Measurements from ENCODE around the gene DGKK. TPM values are rescaled to one million over a fixed set of nuclear protein-coding genes. Genes with fewer than 3 reads are reported as not detected.

DGKK gene
- total RNA-seq, 2 experiments from 2014 or later: not detected

DNA sequence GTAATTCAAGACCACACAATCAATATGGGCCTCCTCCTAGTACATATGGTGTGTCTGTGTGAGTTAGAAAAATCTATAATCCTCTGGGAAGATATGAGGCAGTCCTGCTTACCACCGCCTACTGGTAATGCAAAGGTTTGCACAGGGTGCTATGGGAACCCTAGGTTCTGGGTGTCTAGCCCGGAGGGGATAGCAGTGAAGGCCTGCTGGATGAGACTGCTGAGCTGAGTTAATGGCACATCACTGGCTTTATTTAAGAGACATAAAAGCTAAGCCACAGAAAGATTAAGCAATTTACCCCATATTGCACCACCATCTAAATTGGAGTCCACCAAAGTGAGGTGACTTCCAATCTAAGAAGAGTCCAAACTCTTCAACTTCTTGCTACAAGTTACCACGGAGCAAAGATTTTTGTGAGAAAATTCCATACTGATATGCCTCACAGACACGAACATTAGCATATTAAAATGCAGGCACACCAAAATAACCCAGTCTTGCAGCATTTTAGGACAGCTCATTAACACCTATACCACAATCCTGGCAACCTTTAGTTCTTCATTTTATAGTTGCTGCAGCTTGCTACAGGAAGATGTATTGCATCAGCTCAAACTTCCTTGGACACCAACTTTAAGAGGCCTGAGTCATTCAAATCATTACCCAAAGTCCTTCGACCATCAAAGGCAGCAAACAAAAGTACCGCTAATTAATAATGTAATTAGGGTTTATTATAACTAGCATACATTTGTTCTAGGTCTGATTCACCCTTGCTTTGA, 13.7 kb downstream of the DGKK start:
- CTCF ChIA-PET (ENCODE audit: unreplicated experiment): no interaction called here
- no peaks in the 10 kb centered on the region for H3K9me3 ChIP-seq (ENCODE audit: low read length)
- H3K36me3 ChIP-seq (ENCODE audit: insufficient read depth, low read length): no peaks in the 10 kb centered on the region
- H3K9me2 ChIP-seq (ENCODE audit: insufficient read depth, low read length): no peaks in the 10 kb centered on the region
- no peak overlapping the region for H3K4me3 ChIP-seq (ENCODE audit: low read depth, low read length, poor library complexity, severe bottlenecking)
- no peak overlapping the region for H3K4me2 ChIP-seq (ENCODE audit: low read length)
- no peaks in the 10 kb centered on the region for H4K20me1 ChIP-seq (ENCODE audit: insufficient read depth, low read length)
- no peak overlapping the region for H2AFZ ChIP-seq (ENCODE audit: low read length)
- no peaks in the 10 kb centered on the region for H3K4me1 ChIP-seq (ENCODE audit: insufficient read depth, low read length, poor library complexity, severe bottlenecking)
- no peaks in the 10 kb centered on the region for H3K79me2 ChIP-seq (ENCODE audit: insufficient read depth, low read depth, low read length)
- no TSS peak for BruUV-seq (replicated peaks)
- intact Hi-C loops (cut with micrococcal nuclease; ENCODE audit: unreplicated experiment): no loop called here
- TF ChIP-seq, protein P1, sequence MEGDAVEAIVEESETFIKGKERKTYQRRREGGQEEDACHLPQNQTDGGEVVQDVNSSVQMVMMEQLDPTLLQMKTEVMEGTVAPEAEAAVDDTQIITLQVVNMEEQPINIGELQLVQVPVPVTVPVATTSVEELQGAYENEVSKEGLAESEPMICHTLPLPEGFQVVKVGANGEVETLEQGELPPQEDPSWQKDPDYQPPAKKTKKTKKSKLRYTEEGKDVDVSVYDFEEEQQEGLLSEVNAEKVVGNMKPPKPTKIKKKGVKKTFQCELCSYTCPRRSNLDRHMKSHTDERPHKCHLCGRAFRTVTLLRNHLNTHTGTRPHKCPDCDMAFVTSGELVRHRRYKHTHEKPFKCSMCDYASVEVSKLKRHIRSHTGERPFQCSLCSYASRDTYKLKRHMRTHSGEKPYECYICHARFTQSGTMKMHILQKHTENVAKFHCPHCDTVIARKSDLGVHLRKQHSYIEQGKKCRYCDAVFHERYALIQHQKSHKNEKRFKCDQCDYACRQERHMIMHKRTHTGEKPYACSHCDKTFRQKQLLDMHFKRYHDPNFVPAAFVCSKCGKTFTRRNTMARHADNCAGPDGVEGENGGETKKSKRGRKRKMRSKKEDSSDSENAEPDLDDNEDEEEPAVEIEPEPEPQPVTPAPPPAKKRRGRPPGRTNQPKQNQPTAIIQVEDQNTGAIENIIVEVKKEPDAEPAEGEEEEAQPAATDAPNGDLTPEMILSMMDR (conservative IDR thresholded peaks at IDR 0.05; ENCODE audit: low read length): no peak
- no peak for TF ChIP-seq EZH2phosphoT487 (IDR thresholded peaks at IDR 0.05; ENCODE audit: borderline replicate concordance, low read depth, low read length)
- POLR2A ChIA-PET: no interaction called here
- DNase-seq (ENCODE audit: low spot score): no peak
- H3K27ac ChIP-seq (ENCODE audit: low read depth, low read length, poor library complexity, severe bottlenecking): no peak overlapping the region

DNA sequence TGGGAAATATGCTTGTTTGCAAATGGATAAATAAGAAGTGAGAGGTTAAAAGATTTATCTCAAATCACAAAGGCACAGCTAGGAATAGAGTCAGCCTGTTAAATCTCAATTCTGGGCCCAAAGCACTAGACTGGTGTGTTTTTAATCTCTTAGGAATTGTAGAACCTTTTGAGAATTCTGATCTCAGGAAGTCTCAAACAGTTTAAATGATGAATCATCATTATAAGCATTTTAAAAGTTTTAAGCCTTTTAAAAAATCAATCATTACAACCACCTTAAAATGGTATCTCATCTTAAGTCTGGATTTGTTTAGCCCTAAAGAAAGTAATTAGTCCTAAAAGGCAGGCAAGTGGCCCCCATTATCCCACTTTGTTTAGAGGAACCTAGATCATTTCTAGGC, 17.8 kb downstream of the DGKK start:
- intact Hi-C loops (cut with micrococcal nuclease; ENCODE audit: unreplicated experiment): no loop called here
- no peaks in the 10 kb centered on the region for H3K79me2 ChIP-seq (ENCODE audit: insufficient read depth, low read depth, low read length)
- no peak overlapping the region for H2AFZ ChIP-seq (ENCODE audit: low read length)
- BruUV-seq (replicated peaks): no TSS peak
- H3K4me2 ChIP-seq (ENCODE audit: low read length): no peak overlapping the region
- no peaks in the 10 kb centered on the region for H3K36me3 ChIP-seq (ENCODE audit: insufficient read depth, low read length)
- no peaks in the 10 kb centered on the region for H3K4me1 ChIP-seq (ENCODE audit: insufficient read depth, low read length, poor library complexity, severe bottlenecking)
- CTCF ChIA-PET (ENCODE audit: unreplicated experiment): no interaction called here
- no peaks in the 10 kb centered on the region for H3K9me3 ChIP-seq (ENCODE audit: low read length)
- POLR2A ChIA-PET: no interaction called here
- no peaks in the 10 kb centered on the region for H4K20me1 ChIP-seq (ENCODE audit: insufficient read depth, low read length)
- TF ChIP-seq EZH2phosphoT487 (IDR thresholded peaks at IDR 0.05; ENCODE audit: borderline replicate concordance, low read depth, low read length): no peak
- TF ChIP-seq, protein P1 (conservative IDR thresholded peaks at IDR 0.05; ENCODE audit: low read length): no peak
- no peak overlapping the region for H3K27ac ChIP-seq (ENCODE audit: low read depth, low read length, poor library complexity, severe bottlenecking)
- H3K4me3 ChIP-seq (ENCODE audit: low read depth, low read length, poor library complexity, severe bottlenecking): no peak overlapping the region
- no peaks in the 10 kb centered on the region for H3K9me2 ChIP-seq (ENCODE audit: insufficient read depth, low read length)
- no peak for DNase-seq (ENCODE audit: low spot score)

DNA sequence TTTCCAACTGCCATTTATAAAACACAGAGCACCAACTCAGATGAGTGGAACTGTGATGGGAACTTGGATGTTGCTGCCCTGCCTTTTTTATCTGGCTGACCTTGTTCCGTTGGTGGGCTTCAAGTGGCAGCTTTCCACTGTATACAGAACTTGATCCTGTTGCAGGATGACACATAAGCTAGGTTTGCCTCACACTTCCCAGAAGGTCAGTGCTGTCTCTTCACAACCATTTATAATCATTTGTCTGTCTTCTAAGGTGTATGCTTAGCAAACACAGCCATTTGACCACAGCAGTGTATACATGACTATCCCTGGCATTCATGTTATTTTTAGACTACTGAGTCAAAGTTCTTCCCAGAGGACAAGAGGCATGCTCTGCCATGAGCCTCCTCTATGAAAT, 20.3 kb downstream of the DGKK start:
- H3K9me2 ChIP-seq (ENCODE audit: insufficient read depth, low read length): no peaks in the 10 kb centered on the region
- BruUV-seq (replicated peaks): no TSS peak
- no peaks in the 10 kb centered on the region for H3K36me3 ChIP-seq (ENCODE audit: insufficient read depth, low read length)
- no peak overlapping the region for H3K4me2 ChIP-seq (ENCODE audit: low read length)
- no peak overlapping the region for H3K4me3 ChIP-seq (ENCODE audit: low read depth, low read length, poor library complexity, severe bottlenecking)
- CTCF ChIA-PET (ENCODE audit: unreplicated experiment): no interaction called here
- DNase-seq (ENCODE audit: low spot score): no peak
- intact Hi-C loops (cut with micrococcal nuclease; ENCODE audit: unreplicated experiment): no loop called here
- H4K20me1 ChIP-seq (ENCODE audit: insufficient read depth, low read length): no peaks in the 10 kb centered on the region
- no peaks in the 10 kb centered on the region for H3K4me1 ChIP-seq (ENCODE audit: insufficient read depth, low read length, poor library complexity, severe bottlenecking)
- POLR2A ChIA-PET: no interaction called here
- no peak for TF ChIP-seq EZH2phosphoT487 (IDR thresholded peaks at IDR 0.05; ENCODE audit: borderline replicate concordance, low read depth, low read length)
- TF ChIP-seq, protein P1 (conservative IDR thresholded peaks at IDR 0.05; ENCODE audit: low read length): no peak
- no peak overlapping the region for H2AFZ ChIP-seq (ENCODE audit: low read length)
- H3K79me2 ChIP-seq (ENCODE audit: insufficient read depth, low read depth, low read length): no peaks in the 10 kb centered on the region
- no peak overlapping the region for H3K27ac ChIP-seq (ENCODE audit: low read depth, low read length, poor library complexity, severe bottlenecking)
- no peaks in the 10 kb centered on the region for H3K9me3 ChIP-seq (ENCODE audit: low read length)
